AML-193 (cell line): ENCODE measurements around the gene MYO9A.

Source experiments
- DNase-seq, 2 experiments: peaks; one replicate each; lab custom pipeline; 2025; lab: John Stamatoyannopoulos, UW

The MYO9A gene

GRCh38 chr15:71809346-71809745, 308.6 kb downstream of the MYO9A start:
- no peak for DNase-seq

GRCh38 chr15:71808311-71809020, 309.5 kb downstream of the MYO9A start:
- DNase-seq: no peak

GRCh38 chr15:71807691-71808091, 310.3 kb downstream of the MYO9A start:
- DNase-seq: no peak

GRCh38 chr15:71807125-71807629, 310.8 kb downstream of the MYO9A start:
- no peak for DNase-seq

- DNase-seq: no peak
These were observed 311.5 kb downstream of the MYO9A start for GRCh38 chr15:71806452-71806931.

GRCh38 chr15:71804695-71805470, 313.1 kb downstream of the MYO9A start:
- DNase-seq: no peak

- DNase-seq: no peak
These were observed 313.7 kb downstream of the MYO9A start for GRCh38 chr15:71804226-71804625.

GRCh38 chr15:71802770-71803169, 315.2 kb downstream of the MYO9A start:
- no peak for DNase-seq

- no peak for DNase-seq
These were observed 315.9 kb downstream of the MYO9A start for GRCh38 chr15:71801935-71802655.

GRCh38 chr15:71800835-71801745, 316.9 kb downstream of the MYO9A start:
- DNase-seq: peak; percentile 42 to 51

- no peak for DNase-seq
These were observed 317.8 kb downstream of the MYO9A start for GRCh38 chr15:71800190-71800589.

GRCh38 chr15:71798641-71799040, 319.3 kb downstream of the MYO9A start:
- no peak for DNase-seq

- no peak for DNase-seq
These were observed 325.4 kb downstream of the MYO9A start for GRCh38 chr15:71792521-71792920.

- DNase-seq: no peak
These were observed 326.0 kb downstream of the MYO9A start for GRCh38 chr15:71791975-71792374.

GRCh38 chr15:71790081-71790480, 327.9 kb downstream of the MYO9A start:
- no peak for DNase-seq

GRCh38 chr15:71789616-71790015, 328.3 kb downstream of the MYO9A start:
- no peak for DNase-seq

- no peak for DNase-seq
These were observed 329.0 kb downstream of the MYO9A start for GRCh38 chr15:71788646-71789579.

GRCh38 chr15:71786673-71787072, 331.3 kb downstream of the MYO9A start:
- no peak for DNase-seq

- DNase-seq: no peak
These were observed 332.0 kb downstream of the MYO9A start for GRCh38 chr15:71785996-71786395.

- no peak for DNase-seq
These were observed 333.2 kb downstream of the MYO9A start for GRCh38 chr15:71784719-71785118.
